Choroid plexus epithelial cell (primary cell): Measurements from ENCODE around the gene CARD6.
"Not testable (repeated sequence)": the region's sequence is repeated elsewhere in the genome, so short reads cannot be mapped to it uniquely, and the experiment has no call there.

Experiments used
- DNase-seq: peaks from one replicate; pipeline ENCODE4 v3.0.0-alpha.2; 2010; ENCODE audit warnings: low read depth
- H3K4me3 ChIP-seq: 2 replicates; pipeline ENCODE4 v1.5.1; 2011; ENCODE audit warnings: low read depth, mild to moderate bottlenecking, control low read depth, low read length, moderate library complexity
- CTCF ChIP-seq: conservative IDR thresholded peaks from 2 replicates; pipeline ENCODE4 v1.5.1; 2011; ENCODE audit warnings: low read depth, mild to moderate bottlenecking, control low read depth, inconsistent platforms, low read length, moderate library complexity

CARD6 gene

GRCh38 chr5:40841068-40841805 is at the start of gene CARD6:
Gene CARD6 (plus strand): TSS chr5:40841367. CDS start chr5:40841383, 16 bp downstream.
- TF ChIP-seq CTCF = peak; percentile 29
- peak; percentile 76 for DNase-seq
- peak within 1 kb of the TSS; percentile 51 for H3K4me3 ChIP-seq

GRCh38 chr5:40791715-40792139 is 49.4 kb upstream of the CARD6 start:
- no peak for TF ChIP-seq CTCF
- peak; percentile 29 for DNase-seq

GRCh38 chr5:40792691-40793090 is 48.5 kb upstream of the CARD6 start:
- H3K4me3 ChIP-seq, DNase-seq: not testable (repeated sequence)

More at GRCh38 chr5:40791715-40792139, 49.4 kb upstream of the CARD6 start:
- no peak overlapping the region for H3K4me3 ChIP-seq

GRCh38 chr5:40794340-40794739 is 46.8 kb upstream of the CARD6 start:
- not testable (repeated sequence) for DNase-seq, H3K4me3 ChIP-seq

GRCh38 chr5:40794877-40795276 is 46.3 kb upstream of the CARD6 start:
- not testable (repeated sequence) for DNase-seq, H3K4me3 ChIP-seq

- TF ChIP-seq CTCF = no peak
- peak overlapping the region; percentile 94 for H3K4me3 ChIP-seq
- peak; percentile 68 for DNase-seq
These were observed 44.7 kb upstream of the CARD6 start for GRCh38 chr5:40796487-40796889.

- DNase-seq = peak; percentile 86
- TF ChIP-seq CTCF = no peak
- peak overlapping the region; percentile 94 for H3K4me3 ChIP-seq
These were observed 43.7 kb upstream of the CARD6 start for GRCh38 chr5:40797273-40798011.

- TF ChIP-seq CTCF = peak; percentile 49
- H3K4me3 ChIP-seq = peak within 1 kb of the TSS; percentile 94
- peak; percentile 89 for DNase-seq
These were observed 43.0 kb upstream of the CARD6 start, which contains the start of gene PRKAA1 for GRCh38 chr5:40798012-40798800. Gene PRKAA1 (minus strand): TSS chr5:40798374. CDS start chr5:40798189, 185 bp downstream.
